CD4-positive, alpha-beta T cell treated with Interleukin-15 for 1 hour (primary cell): ENCODE data around the gene ZC3H4.
"Not testable (repeated sequence)": the region's sequence is repeated elsewhere in the genome, so short reads cannot be mapped to it uniquely, and the experiment has no call there.

ENCODE experiments used
- DNase-seq: peaks from one replicate; pipeline ENCODE4 v3.0.0-alpha.2; 2020

ZC3H4 gene

GRCh38 chr19:47078351-47078750, 35.2 kb downstream of the ZC3H4 start:
- DNase-seq, result not testable (repeated sequence)

GRCh38 chr19:47075941-47076340, 37.6 kb downstream of the ZC3H4 start:
- DNase-seq, result no peak

DNA sequence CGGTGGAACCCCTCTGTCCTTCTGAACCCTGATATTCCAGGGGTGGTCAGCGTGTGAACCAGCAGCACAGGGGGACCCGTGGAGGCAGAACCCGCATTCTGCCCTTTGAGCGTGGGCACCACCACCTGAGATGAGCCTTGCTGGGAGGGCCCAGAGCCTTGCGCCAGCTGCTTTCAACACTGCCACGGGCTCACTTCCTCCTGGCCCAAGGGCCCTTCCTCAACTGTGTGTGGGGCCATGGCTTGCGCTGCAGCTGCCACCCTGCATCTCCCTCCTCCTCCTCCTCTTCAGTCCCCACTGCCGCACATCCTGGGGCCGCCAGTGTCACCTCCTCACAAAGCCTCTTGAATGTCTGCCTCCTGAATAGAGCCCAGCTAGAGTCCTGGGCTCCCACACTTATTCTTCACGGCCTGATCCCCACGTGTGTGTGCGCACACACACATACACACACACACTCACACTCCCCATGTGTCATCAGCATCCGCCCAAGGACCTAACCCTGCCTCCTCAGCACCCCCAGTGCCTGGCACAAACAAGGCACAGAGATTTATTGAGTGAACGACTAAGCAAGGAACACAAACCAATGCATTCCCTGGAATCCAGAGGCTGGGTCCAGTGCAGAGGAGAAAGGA, 38.3 kb downstream of the ZC3H4 start:
- DNase-seq, result peak; percentile 50

- DNase-seq, result no peak
These were observed 39.0 kb downstream of the ZC3H4 start for GRCh38 chr19:47074621-47075020.

DNA sequence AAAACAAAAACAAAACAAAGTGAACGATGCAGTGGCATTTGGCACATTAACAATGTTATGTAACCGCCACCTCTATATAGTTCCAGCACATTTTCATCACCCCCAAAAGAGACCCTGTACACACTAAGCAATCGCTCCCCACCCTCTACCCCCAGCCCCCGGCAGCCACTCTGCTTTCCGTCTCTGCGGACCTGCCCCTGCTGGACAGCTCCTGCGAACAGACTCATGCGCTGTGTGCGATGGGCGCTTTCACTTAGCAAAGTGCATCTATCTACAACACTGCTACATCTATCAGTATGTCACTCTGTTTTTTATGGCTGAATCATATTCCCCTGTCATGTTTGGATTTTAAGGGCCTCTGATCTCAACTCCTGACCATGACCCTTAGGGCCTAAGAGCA, 40.0 kb downstream of the ZC3H4 start:
- no peak for DNase-seq

GRCh38 chr19:47072323-47072722, 41.3 kb downstream of the ZC3H4 start:
- DNase-seq, result no peak

GRCh38 chr19:47071731-47072130, 41.8 kb downstream of the ZC3H4 start:
- DNase-seq, result no peak

DNA sequence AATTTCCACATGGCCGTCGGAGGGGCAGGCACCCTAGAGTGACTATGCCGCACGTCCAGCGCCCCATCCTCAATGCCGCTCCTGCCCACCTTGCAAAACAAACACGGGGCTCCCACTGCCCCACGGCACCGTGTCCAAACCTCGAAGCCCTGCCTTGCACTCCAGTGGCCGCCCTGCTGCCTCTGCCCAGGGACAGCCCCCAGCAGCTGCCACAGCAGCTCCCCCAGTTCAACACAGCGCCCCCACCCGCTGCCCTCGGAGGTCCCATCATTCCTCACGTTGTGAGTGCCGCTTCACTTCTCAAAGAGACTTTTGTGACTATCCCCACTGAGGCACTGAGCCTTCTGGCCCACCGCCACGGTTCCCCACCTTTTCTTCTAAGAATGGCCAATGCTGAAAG, 42.8 kb downstream of the ZC3H4 start:
- no peak for DNase-seq

- DNase-seq, result no peak
These were observed 43.8 kb downstream of the ZC3H4 start for GRCh38 chr19:47069795-47070194.

DNA sequence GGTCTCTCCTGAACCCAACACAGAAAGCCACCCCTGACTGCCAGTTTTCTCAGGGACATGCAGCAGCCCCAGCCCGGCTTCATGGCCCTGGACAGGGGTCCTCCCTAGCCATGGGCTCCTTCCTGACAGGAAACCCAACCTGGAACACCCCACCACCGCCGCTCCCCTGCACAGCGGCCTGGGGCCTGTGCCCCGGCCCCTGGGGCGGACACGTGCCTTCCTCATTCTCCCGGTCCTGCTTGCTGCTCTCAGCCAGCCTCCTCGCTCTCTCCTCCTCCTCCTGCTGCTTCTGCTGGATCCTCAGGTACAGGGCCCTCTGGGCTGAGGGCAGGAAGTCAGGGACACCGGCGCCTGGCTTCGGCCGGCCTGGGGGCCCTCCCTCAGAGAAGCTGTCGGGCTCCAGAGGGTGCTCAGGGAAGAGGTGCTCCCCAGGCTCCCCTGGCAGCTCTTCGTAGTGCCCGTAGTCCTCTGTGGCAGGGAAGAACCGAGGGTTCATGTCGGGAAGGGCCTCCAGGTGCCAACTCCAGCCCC, 44.6 kb downstream of the ZC3H4 start:
- no peak for DNase-seq

DNA sequence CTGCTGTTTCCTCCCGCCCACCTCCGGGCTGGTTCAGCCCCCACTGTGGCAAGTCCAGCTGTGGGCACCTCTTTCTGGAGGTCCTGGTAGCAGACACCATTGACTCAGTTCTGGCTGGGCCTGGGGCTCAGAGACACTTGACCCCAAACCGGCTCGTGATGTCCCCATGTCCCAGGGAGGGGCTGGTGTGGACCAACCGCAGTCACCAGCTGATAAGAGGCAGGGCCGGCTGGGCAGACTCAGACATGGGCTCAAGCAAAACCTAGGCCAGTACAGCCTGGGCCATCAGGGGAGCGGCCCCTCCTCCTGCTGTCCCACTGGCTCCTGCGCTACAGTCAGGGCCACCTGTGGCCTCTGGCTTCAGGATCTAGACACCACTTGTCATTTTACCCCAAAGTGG, 45.3 kb downstream of the ZC3H4 start:
- no peak for DNase-seq

DNA sequence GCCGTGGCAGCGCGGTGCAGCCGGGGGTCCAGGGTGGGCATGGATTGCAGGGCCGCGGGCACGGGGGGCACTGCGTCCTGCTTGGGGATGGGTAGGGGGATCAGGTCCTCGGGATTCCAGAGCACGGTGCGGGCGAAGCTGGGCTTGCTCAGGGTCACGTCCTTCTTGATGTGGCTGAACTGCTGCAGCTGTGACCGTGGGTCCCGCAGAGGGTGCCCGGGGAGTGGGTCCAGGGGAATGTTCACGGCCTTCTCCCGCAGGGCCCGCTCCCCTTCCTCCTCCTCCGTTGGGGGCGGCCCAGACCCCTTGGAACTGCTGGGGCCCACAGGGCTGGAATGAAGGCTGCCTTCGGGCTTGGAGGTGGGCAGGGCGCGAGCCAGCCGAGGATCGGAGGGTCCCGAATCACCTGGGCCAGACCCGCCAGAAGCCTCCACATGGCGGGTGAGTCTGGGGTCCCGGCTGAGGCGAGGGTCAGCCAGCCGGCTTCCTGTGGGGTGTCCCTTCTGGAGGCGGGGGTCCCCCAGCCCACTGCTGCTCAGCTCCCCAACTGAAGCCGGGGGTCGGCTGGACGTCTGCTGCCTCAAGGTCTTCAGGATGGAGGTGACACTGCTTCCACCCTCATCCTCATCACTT, 46.2 kb downstream of the ZC3H4 start:
- no peak for DNase-seq

GRCh38 chr19:47066376-47067214, 47.0 kb downstream of the ZC3H4 start:
- DNase-seq, result no peak

- no peak for DNase-seq
These were observed 48.3 kb downstream of the ZC3H4 start for GRCh38 chr19:47065242-47065641.

DNA sequence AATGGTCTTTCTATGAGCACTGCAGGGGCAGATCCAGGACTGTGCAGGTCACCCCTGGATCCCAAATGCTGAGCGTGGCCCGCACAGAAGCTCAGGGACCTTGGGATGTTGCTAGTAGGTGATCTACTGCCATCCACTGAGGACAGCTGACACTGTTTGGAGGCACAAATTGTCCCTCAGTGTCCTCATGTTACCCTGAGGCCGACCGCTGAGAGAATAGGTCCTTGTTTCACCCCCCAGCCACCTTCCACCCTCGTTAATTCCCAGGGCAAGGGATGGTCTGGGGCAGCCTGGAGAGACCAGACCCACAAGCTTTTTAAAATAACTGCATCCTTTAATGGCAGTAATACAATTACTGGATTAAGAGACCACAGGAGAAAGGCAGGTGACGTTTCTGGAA, 49.7 kb downstream of the ZC3H4 start:
- no peak for DNase-seq

- no peak for DNase-seq
These were observed 55.0 kb downstream of the ZC3H4 start for GRCh38 chr19:47058621-47059022.

GRCh38 chr19:47057328-47057727, 56.2 kb downstream of the ZC3H4 start:
- DNase-seq, result no peak

DNA sequence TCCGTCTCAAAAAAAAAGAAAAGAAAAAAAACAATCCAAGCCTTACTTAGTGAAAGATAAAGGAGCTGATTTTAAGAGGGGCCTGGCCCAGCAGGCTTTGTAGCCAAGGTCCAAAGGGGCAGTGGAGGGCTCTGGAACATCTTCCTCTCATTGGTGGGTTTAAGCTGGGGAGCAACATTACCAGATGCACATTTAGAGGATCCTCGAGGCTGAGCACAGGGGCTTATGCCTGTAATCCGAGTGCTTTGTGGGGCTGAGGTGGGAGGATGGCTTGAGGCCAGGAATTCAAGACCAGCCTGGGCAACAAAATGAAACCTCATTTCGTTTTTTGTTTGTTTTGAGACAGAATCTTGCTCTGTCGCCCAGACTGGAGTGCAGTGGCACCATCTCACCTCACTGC, 57.2 kb downstream of the ZC3H4 start:
- no peak for DNase-seq

GRCh38 chr19:47050562-47050961, 63.0 kb downstream of the ZC3H4 start:
- DNase-seq, result not testable (repeated sequence)

- DNase-seq, result no peak
These were observed 64.3 kb downstream of the ZC3H4 start for GRCh38 chr19:47049307-47049700.

DNA sequence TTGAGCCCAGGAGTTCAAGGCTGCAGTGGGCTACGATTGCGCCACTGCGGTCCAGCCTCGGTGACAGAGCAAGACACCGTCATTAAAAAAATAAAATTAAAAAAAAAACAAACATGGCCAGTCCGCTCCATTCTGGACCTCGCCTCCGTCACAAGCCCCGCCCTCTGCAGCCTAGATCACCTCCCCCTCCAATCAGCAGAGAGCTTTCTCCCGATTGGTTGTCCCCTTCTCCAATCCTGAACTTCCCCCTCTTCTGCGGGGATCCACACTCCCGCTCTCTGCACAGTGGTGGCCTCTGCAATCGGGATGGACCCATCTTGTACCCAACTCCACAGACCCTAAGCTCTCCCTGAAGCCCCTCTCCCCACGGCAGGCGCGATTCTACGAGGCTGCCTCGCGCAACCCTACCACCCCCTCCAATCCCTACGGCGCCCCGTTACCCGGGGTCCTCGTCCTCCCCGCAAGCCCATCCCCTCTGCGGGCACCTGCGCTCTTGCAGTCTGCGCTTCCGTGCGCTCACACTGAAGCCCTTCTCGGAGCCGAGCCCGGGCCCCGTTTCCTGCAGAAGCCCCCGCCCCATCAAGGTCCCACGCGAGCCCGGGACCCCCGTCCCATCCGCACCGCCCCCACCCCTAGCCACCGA, 65.7 kb downstream of the ZC3H4 start:
- peak; percentile 79 for DNase-seq

DNA sequence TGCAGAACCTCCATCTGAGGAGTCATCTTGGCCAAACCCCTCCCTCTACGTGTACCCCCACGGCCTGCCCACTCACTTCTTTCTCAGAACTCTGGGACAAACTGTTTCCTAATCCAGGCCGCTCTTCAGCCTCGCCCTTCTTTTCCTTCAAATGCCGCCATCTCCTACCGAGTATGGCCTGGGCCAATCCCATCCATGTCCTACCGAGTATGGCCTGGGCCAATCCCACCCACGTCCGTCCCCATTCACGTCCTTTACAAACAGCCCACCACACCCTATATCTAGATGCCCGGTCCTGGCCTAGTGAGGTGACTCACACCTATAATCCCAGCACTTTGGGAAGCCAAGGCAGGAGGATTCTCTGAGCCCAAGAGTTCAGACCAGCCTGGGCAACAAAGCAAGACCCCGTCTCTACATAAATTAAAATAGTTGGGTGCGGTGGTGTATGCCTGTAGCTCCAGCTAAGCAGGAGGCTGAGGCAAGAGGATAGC, 66.3 kb downstream of the ZC3H4 start:
- no peak for DNase-seq

DNA sequence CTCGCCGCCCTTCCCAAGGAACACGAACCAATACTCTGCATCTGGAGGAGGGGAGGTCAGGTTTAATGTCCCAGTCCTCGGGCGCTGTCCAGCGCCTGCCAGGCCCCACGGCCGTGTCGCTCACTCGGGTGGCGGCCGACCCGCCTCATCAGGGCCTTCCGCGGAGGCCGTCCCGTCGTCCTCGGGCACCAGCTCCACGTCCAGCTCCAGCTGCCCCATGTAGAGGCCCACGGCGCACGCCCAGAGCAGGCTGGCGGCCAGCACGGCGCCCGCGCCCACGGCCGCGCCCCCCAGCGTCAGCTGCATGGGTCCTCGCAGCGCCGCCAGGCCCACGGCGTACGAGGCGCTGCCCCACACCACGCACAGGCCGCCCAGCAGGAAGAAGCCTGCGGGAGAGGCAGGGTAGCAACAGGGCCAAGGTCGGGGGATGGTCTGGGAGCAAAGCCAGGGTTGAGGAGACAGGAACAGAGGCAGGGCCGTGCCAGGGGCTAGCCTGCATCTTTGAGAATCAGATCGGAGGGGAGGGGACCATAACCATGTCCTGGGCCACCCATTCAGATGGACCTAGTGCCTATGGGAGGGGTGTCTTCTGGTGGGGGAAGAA, 67.6 kb downstream of the ZC3H4 start:
- DNase-seq, result no peak
